ENCODE measurements around the gene NIPBL.
"Not testable (repeated sequence)": the region's sequence is repeated elsewhere in the genome, so short reads cannot be mapped to it uniquely, and the experiment has no call there.

The NIPBL gene

GRCh38 chr5:36894954-36895353 lies 18.4 kb downstream of the NIPBL start:
- no peak for TF ChIP-seq CTCF (IDR thresholded peaks at IDR 0.05; ENCODE audit: low read depth, low read length)
- H3K27ac ChIP-seq, result no peak overlapping the region
- no peak overlapping the region for H3K4me3 ChIP-seq (ENCODE audit: low read depth, low read length)
- no peaks in the 10 kb centered on the region for H3K27me3 ChIP-seq (ENCODE audit: insufficient read depth, low read depth, severe bottlenecking)
- H3K9me3 ChIP-seq (ENCODE audit: severe bottlenecking), result no peaks in the 10 kb centered on the region
- H3K36me3 ChIP-seq, result peaks cover 14% of the 10 kb centered on the region
- DNase-seq, result no peak

GRCh38 chr5:36896476-36896875 lies 19.9 kb downstream of the NIPBL start:
- no peak for DNase-seq
- Histone ChIP-seq H3K27ac (no peak overlapping the region), H3K36me3 (peaks cover 9% of the 10 kb centered on the region), H3K27me3 (ENCODE audit: insufficient read depth, low read depth, severe bottlenecking) (no peaks in the 10 kb centered on the region), H3K9me3 (ENCODE audit: severe bottlenecking) (no peaks in the 10 kb centered on the region), H3K4me3 (ENCODE audit: low read depth, low read length) (no peak overlapping the region)
- no peak for TF ChIP-seq CTCF (IDR thresholded peaks at IDR 0.05; ENCODE audit: low read depth, low read length)

GRCh38 chr5:36897616-36898015 lies 21.0 kb downstream of the NIPBL start:
- Histone ChIP-seq H3K36me3 (peaks cover 3% of the 10 kb centered on the region), H3K9me3 (ENCODE audit: severe bottlenecking) (no peaks in the 10 kb centered on the region), H3K27me3 (ENCODE audit: insufficient read depth, low read depth, severe bottlenecking) (no peaks in the 10 kb centered on the region), H3K27ac (no peak overlapping the region), H3K4me3 (ENCODE audit: low read depth, low read length) (no peak overlapping the region)
- TF ChIP-seq CTCF (IDR thresholded peaks at IDR 0.05; ENCODE audit: low read depth, low read length), result no peak
- no peak for DNase-seq

- Histone ChIP-seq H3K27me3 (ENCODE audit: insufficient read depth, low read depth, severe bottlenecking) (no peaks in the 10 kb centered on the region), H3K27ac (no peak overlapping the region), H3K36me3 (peaks cover 3% of the 10 kb centered on the region), H3K9me3 (ENCODE audit: severe bottlenecking) (no peaks in the 10 kb centered on the region), H3K4me3 (ENCODE audit: low read depth, low read length) (no peak overlapping the region)
- no peak for DNase-seq
- no peak for TF ChIP-seq CTCF (IDR thresholded peaks at IDR 0.05; ENCODE audit: low read depth, low read length)
These were observed 23.3 kb downstream of the NIPBL start for GRCh38 chr5:36899860-36900259.

- no peak overlapping the region for H3K27ac ChIP-seq
- no peak for DNase-seq
- H3K27me3 ChIP-seq (ENCODE audit: insufficient read depth, low read depth, severe bottlenecking), result no peaks in the 10 kb centered on the region
- peaks cover 3% of the 10 kb centered on the region for H3K36me3 ChIP-seq
- no peak overlapping the region for H3K4me3 ChIP-seq (ENCODE audit: low read depth, low read length)
- no peak for TF ChIP-seq CTCF (IDR thresholded peaks at IDR 0.05; ENCODE audit: low read depth, low read length)
- no peaks in the 10 kb centered on the region for H3K9me3 ChIP-seq (ENCODE audit: severe bottlenecking)
These were observed 23.7 kb downstream of the NIPBL start for GRCh38 chr5:36900283-36900682.

GRCh38 chr5:36901077-36901476 lies 24.5 kb downstream of the NIPBL start:
- H3K27me3 ChIP-seq (ENCODE audit: insufficient read depth, low read depth, severe bottlenecking); H3K4me3 ChIP-seq (ENCODE audit: low read depth, low read length); H3K36me3 ChIP-seq; DNase-seq; H3K9me3 ChIP-seq (ENCODE audit: severe bottlenecking); H3K27ac ChIP-seq: not testable (repeated sequence)

Measured in WERI-Rb-1 (cell line).